Motor neuron (in vitro differentiated cells): ENCODE data around the gene GAB4. TPM values are rescaled to one million over a fixed set of nuclear protein-coding genes. Genes with fewer than 3 reads are reported as not detected.

Experiments
- ATAC-seq, 8 experiments: fragments of 200-7000 bp; cut with Tn5 transposase; replicated peaks in 6 of 8; 2 replicates each; pipeline ENCODE4 v1.8.0; 2021; ENCODE audit warnings: mild to moderate bottlenecking in 8 of 8, moderate library complexity in 8 of 8
- H3K27ac ChIP-seq, 2 donors: fragments of 250-450 bp; sonication (Bioruptor Pico); 2 replicates each; pipeline ENCODE4 v1.9.0; 2021; ENCODE audit warnings: antibody characterized with exemption in 2 of 2, mild to moderate bottlenecking in 2 of 2, moderate library complexity in 1 of 2
- H3K4me1 ChIP-seq, 2 donors: fragments of 250-450 bp; sonication (Bioruptor Pico); replicated peaks in 1 of 2; 2 replicates each; pipeline ENCODE4 v1.6.1; 2021; ENCODE audit warnings: antibody characterized with exemption in 2 of 2, mild to moderate bottlenecking in 2 of 2, moderate library complexity in 1 of 2
- H3K4me3 ChIP-seq, 5 donors: fragments of 250-450 bp; sonication (Bioruptor Pico); 2 replicates each; pipeline ENCODE4 v1.9.0; 2021; ENCODE audit warnings: antibody characterized with exemption in 5 of 5, mild to moderate bottlenecking in 5 of 5, moderate library complexity in 4 of 5
- WGBS, 10 experiments: fragments of 450-650 bp; shearing (Covaris generic); methylation state at CpG; one replicate each; pipeline ENCODE4 v1.0.0; 2022; 5-methylcytosine and 5-hydroxymethylcytosine counted together
- in situ Hi-C, 9 experiments: fragments of 400-800 bp; cut with MboI; loops; one replicate each; pipeline ENCODE4 v1.15.0; 2021; ENCODE audit warnings: low sequenced_read_pairs in 9 of 9, low pct_unique_long_range_greater_than_20kb in 2 of 9; ENCODE audit not compliant: unreplicated experiment in 9 of 9
- total RNA-seq, 8 experiments: library from RNA; unstranded; fragments of 300-600 nt; gene quantifications; 2 replicates each; pipeline versions ENCODE4 v1.2.3 to v1.2.4, GENCODE V29; 2022

The GAB4 gene
- total RNA-seq, 8 experiments from 2014 or later: 0.04 to 0.47 (median 0.25) TPM; not detected in 3

- Histone ChIP-seq H3K27ac (no peak overlapping the region), H3K4me1 (no peaks in the 10 kb centered on the region), H3K4me3 (no peak overlapping the region)
- no peak for ATAC-seq
- 0 to 73% (median 41%) methylated on average over 2 to 6 of the region's 14 CpGs; no CpG with 5 or more reads in 4 of the 10 experiments for WGBS, 10 experiments
- in situ Hi-C loops: no loop called here
Observed at GRCh38 chr22:16961477-16962186, 46.4 kb downstream of the GAB4 start.

GRCh38 chr22:16960884-16961249 lies 47.2 kb downstream of the GAB4 start:
- no peak for ATAC-seq
- 0 to 20% (median 18%) methylated on average over 1 to 3 of the region's 4 CpGs; no CpG with 5 or more reads in 5 of the 10 experiments for WGBS, 10 experiments

DNA sequence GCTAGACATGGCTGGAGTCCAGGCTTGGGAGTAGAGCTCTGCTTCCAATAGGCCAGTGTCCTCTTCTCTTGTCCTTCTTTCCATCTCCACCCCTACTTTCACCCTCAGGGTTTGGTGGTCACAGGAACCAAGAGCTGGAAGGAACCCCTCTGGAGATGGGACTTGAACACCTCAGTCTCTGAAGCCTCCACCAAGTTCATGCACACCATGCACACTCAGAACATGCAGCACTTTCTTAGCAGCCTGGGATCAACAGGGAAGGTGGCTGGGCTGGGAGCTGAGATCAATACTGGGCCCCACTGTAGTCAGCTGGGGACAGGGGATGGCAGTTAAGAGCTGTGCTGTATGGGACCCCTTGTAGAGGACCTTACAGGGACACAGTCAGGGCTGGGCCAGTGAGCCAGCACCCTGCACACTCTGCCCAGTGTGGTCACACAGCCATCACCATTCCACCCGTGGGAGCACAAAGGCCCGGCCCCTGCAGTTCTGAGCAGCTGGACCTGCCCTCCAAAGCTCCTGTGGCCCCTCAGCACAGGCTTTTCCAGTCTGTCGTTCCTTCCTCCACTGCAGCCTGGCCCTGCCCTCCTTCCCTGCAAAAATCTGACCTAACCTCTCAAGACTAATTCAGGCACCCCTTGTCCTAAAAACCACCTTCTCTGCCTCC lies 47.7 kb downstream of the GAB4 start:
- in situ Hi-C loops: no loop called here
- no peak overlapping the region for H3K4me3 ChIP-seq
- WGBS, 10 experiments: 0 to 27% (median 17%) methylated on average over 1 to 3 of the region's 3 CpGs; no CpG with 5 or more reads in 7 of the 10 experiments
- H3K27ac ChIP-seq: no peak overlapping the region
- ATAC-seq: no peak
- no peaks in the 10 kb centered on the region for H3K4me1 ChIP-seq

More at GRCh38 chr22:16960884-16961249, 47.2 kb downstream of the GAB4 start:
- in situ Hi-C loops: no loop called here
- H3K27ac ChIP-seq: no peak overlapping the region
- H3K4me3 ChIP-seq: no peak overlapping the region
- no peaks in the 10 kb centered on the region for H3K4me1 ChIP-seq

- no peak for ATAC-seq
- in situ Hi-C loops: no loop called here
- Histone ChIP-seq H3K27ac (no peak overlapping the region), H3K4me1 (no peaks in the 10 kb centered on the region), H3K4me3 (no peak overlapping the region)
- 13 to 70% (median 38%) methylated on average over 2 to 9 of the region's 10 CpGs; no CpG with 5 or more reads in 1 of the 10 experiments for WGBS, 10 experiments
Observed at GRCh38 chr22:16959345-16959930, 48.6 kb downstream of the GAB4 start.

DNA sequence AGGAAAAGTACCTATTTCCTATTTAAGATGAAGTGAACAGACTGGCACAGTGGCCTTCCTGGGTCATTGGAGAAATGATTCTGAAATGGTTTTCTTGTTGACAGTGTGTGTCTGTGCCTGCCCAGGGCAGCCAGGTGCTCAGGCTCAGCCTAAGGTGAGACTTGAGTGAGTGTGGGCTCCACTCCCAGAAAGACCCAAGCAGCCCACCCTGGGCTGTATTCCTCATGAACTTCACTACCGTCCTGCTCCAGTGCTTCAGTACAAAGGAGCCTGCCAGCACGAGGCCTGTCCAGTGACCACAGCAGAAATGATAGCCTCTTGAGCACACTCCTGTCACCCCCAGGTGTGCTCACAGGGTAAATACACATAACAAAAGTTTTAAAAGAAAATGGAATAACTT lies 49.5 kb downstream of the GAB4 start:
- no peak for ATAC-seq
- in situ Hi-C loops: no loop called here
- Histone ChIP-seq H3K4me1 (no peaks in the 10 kb centered on the region), H3K27ac (no peak overlapping the region), H3K4me3 (no peak overlapping the region)
- 0 to 80% (median 60%) methylated on average over 1 to 2 of the region's 2 CpGs; no CpG with 5 or more reads in 5 of the 10 experiments for WGBS, 10 experiments

DNA sequence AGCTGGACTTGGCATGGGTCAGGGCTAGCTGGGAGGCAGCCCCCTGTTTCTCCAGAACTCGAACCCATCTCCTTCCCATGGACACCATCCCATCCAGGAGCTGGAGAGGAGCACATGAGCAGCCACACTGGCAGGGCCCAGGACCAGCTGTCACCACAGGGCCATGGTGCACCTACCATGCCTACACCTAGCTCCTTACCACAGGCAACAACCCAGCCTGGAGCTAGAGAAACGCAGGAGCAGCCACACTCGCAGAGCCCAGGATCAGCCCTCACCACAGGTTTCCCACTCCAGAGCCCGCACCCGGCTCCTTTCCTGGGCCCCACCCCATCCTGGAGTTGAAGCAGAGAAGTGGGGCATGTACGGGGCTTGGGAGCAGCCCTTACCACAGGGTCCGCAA lies 50.2 kb downstream of the GAB4 start:
- 0 to 56% (median 41%) methylated on average over 1 to 6 of the region's 7 CpGs; no CpG with 5 or more reads in 7 of the 10 experiments for WGBS, 10 experiments

GRCh38 chr22:16956290-16956689 lies 51.7 kb downstream of the GAB4 start:
- 0 to 55% (median 40%) methylated on average over 1 to 6 of the region's 6 CpGs; no CpG with 5 or more reads in 6 of the 10 experiments for WGBS, 10 experiments
- Histone ChIP-seq H3K4me1 (no peaks in the 10 kb centered on the region), H3K4me3 (no peak overlapping the region), H3K27ac (no peak overlapping the region)
- no peak for ATAC-seq
- in situ Hi-C loops: no loop called here

More for the DNA sequence above, 50.2 kb downstream of the GAB4 start:
- in situ Hi-C loops: no loop called here
- no peak overlapping the region for H3K4me3 ChIP-seq
- no peak for ATAC-seq
- H3K27ac ChIP-seq: no peak overlapping the region
- H3K4me1 ChIP-seq: no peaks in the 10 kb centered on the region

DNA sequence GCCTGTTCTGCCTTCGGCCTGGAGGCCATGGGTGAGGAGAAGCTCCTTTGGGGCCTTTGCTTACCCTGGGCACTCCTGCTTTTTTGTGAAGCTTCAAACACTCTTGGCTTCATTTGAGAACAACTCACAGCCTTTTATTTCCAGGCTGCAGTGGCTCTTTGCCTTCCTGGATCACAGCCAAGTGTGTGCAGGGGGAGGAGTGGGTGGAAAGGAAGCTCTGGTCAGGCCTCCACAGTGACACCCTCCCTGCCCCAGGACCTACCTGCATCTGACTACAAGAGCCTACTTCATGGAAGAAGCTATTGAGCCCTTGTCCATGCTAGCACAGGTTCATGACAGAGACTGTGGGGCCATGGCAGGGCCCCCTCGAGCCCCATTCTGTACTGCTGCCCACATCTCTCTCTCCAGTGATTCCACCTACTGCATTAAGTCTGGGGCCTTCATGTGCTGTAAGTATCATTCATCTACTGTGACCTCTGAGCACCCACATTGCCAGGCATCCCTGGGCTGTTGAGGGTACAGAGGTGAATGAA lies 52.3 kb downstream of the GAB4 start:
- no peak for ATAC-seq

DNA sequence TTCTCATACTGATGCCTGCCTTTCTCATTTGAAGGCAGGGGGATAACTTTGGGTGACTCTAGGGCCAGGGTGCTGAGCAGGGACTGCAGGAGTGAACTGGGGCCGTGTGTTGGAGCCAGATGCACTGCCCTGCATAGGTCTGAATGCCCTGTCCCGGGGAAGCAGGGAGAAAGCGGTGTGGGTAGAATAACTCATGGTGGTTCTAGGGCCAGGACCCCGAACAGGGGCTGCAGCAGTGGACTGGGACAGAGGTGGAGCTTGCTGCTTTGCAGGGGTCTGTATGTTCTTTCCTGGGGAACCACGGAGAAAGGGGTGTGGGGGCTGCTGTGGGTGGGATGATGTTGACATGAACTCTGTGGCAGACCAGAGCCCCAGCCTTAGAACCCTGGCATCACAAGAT lies 52.9 kb downstream of the GAB4 start:
- no peak overlapping the region for H3K4me3 ChIP-seq
- 20% methylated on average over 3 of the region's 5 CpGs; no CpG with 5 or more reads in 9 of the 10 experiments for WGBS, 10 experiments
- H3K27ac ChIP-seq: no peak overlapping the region
- no peak for ATAC-seq
- in situ Hi-C loops: no loop called here
- H3K4me1 ChIP-seq: no peaks in the 10 kb centered on the region

More for the DNA sequence above, 52.3 kb downstream of the GAB4 start:
- Histone ChIP-seq H3K4me3 (no peak overlapping the region), H3K4me1 (no peaks in the 10 kb centered on the region), H3K27ac (no peak overlapping the region)
- 0 to 8% (median 0%) methylated on average over 1 to 2 of the region's 2 CpGs; no CpG with 5 or more reads in 5 of the 10 experiments for WGBS, 10 experiments
- in situ Hi-C loops: no loop called here

DNA sequence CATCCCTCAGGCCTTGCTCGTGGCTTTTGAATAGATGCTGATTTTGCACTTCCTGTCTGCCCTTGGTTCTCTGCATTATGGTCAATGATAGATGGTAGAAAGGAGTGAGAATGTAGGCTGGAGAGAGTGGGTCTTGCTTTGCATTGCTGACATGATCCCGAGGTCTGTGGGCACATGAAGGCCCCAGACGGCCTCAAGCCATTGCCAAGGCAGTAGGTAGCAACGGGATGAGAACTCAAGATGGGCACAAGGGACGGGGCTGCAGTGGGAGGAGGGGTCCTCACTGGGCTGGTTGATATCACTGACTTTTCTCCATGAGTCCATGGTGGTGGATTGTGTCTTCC lies 54.0 kb downstream of the GAB4 start:
- no peak for ATAC-seq
- Histone ChIP-seq H3K27ac (no peak overlapping the region), H3K4me3 (no peak overlapping the region), H3K4me1 (no peaks in the 10 kb centered on the region)
- in situ Hi-C loops: no loop called here
- WGBS, 10 experiments: 0 to 40% (median 12%) methylated on average over 1 to 4 of the region's 5 CpGs; no CpG with 5 or more reads in 2 of the 10 experiments

- WGBS, 10 experiments: 0 to 40% (median 10%) methylated on average over 1 to 5 of the region's 7 CpGs; no CpG with 5 or more reads in 1 of the 10 experiments
- no peaks in the 10 kb centered on the region for H3K4me1 ChIP-seq
- in situ Hi-C loops: no loop called here
- H3K27ac ChIP-seq: no peak overlapping the region
- H3K4me3 ChIP-seq: no peak overlapping the region
- ATAC-seq: no peak
Observed at GRCh38 chr22:16953206-16954059, 54.6 kb downstream of the GAB4 start.

DNA sequence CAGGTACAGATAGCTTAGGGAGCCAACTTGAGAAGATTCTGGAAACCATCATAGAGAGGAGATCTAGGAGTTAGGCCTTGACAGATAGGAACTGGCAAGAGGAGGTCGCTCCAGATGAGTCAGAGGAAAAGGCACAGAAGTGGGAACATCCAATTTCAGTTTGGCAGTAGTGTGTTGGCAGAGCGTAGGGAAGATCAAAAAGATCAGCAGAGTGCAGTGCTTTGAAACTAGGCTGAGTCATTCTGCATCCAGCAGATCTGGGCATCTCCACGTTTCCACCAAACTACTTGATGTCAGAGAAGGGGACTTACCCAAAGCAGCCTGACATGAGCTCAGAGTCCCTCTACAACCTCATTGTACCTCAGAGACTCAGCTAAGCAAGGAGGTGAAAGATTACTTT lies 58.5 kb downstream of the GAB4 start:
- no peak overlapping the region for H3K4me3 ChIP-seq
- WGBS, 10 experiments: 0 to 39% (median 0%) methylated on average over 1 to 3 of the region's 3 CpGs; no CpG with 5 or more reads in 1 of the 10 experiments
- no peak overlapping the region for H3K27ac ChIP-seq
- no peaks in the 10 kb centered on the region for H3K4me1 ChIP-seq
- in situ Hi-C loops: no loop called here
- peak in 1 of 8 experiments; percentile 56 for ATAC-seq
